Stimulated activated CD4-positive, alpha-beta T cell treated with anti-CD3 and anti-CD28 coated beads, Interleukin-15, amount 100 ng/mL, for 48 hours (primary cell): ENCODE measurements around the gene HDDC2.

Experiments
- DNase-seq, 2 donors: peaks; one replicate each; pipeline ENCODE4 v3.0.0-alpha.2; 2020; ENCODE audit warnings: low read depth in 2 of 2

HDDC2 gene

DNA sequence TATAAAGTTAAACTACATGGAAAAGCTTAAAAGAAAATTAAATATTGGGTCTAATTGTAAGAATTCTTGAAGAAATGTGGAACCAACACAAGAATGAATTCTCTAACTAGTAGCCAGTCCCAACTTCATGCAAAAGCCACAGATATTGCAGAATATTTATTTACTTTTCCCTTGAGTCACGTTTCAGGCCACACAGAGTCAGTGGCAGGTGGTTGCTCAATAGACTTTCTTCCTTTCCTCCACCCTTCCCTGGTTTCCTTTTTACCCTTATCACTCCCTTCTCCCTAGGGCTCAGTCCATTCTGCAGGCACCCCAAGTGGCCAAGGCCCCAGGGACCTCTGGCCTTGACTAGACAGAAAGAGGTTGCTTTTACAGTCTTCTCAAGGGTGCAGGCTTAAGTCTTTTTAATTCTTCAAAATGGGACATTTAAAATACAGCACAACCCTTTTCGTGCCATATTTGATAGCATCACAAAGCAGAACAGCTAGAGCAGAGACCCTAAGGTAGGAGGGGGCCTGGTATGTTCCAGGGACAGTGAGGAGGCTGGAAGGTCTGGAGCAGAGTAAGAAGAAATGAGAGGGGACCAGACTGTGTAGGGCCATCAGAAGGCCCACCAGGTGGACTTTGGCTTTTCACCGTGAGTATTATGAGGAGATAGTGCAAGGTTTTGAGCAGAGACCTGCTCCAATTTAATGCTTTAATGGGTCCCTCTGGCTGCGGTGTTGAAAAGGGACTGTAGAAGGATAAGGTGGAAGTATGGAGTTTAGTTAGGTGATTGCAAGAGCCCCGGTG is 65.0 kb downstream of the HDDC2 start:
- no peak for DNase-seq

DNA sequence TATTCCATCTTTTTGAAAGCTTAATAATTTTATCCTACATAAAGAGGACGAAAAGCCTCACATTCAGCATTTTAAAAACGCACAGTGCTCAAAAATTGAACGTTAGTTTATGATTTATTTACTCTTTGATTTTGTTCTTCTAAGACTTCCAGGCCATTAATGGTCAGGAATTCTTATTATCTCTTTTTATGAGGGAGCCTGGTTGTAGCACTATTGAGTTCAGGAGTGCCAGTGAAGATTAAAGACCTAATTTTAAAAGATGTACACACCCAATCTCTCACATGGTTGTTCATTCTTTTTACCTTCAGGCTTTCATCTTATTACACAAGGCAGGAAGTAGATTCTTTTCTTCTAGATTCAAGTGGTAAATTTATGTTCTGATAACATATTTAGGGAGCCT is 68.6 kb downstream of the HDDC2 start:
- no peak for DNase-seq

DNA sequence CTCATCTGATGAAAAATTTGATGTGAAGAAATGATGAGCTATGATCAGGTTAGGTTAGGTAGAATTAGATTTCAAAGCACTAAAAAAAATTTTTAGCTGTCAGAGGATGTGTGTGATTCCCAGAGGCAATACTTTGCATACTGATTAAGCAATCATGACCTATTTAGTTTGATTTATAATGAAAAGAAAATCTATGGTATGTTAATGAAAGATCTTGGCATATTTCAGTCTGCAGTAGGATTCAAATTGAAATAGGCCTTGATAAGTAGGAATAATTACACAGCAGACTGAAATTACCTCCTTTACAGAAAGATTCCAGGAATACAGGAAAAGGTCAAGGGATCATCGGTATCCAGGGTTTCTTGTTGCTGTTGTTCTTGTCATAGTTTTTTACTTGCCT is 69.3 kb downstream of the HDDC2 start:
- DNase-seq = no peak

DNA sequence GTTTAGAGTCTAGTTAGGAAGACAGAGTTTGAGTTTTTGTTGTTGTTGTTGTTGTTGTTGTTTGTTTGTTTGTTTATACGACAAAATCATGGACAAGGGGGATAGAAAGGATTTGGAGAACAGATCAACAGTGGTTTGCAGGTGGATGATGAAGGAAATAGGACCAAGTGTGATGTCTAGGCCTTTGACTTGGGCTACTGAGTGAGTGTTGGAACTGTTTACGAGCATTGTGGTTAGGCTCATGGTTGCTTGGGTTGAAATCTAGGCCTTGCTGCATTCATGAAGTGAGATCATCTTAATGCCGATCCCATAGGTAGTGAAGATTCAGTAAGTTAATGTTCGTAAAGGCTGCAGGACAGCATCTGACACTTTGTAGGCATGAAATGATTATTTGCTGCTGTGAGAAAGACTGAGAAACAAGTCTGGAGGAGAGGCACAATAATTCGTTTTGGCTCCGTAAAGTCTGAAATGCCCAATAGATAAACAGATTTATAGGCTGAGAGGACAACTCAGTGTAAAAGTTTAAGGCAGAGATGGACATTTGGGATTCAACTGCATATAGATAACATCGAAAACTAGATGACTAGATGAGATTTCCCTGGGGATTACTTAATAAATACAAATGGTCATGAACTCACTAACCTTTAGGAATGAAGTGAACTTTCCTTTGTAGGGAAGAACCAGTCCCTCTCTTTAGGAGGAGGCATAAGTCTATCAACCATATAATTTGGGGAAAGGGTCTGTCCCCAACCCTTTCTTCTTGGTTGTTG is 70.0 kb downstream of the HDDC2 start:
- DNase-seq = no peak

DNA sequence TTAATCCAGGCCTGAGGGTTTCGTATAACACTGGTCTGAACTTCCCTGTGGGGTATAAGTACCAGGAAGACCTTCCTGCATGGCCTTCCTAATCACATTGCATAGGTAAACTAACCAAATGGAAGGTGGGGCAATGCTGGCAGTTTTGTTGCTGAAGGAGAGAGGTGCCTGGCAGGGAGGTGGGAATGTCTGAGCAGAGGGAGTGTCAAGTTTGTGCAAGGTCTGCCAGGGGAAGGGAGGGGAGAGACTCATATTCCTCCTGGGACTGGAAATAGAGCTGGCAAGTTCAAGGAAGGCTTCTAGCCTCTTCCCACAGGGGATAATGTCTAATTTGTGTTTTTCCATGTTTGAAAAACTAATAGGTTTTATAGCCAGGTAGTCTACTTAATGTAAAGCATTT is 70.6 kb downstream of the HDDC2 start:
- DNase-seq = no peak

DNA sequence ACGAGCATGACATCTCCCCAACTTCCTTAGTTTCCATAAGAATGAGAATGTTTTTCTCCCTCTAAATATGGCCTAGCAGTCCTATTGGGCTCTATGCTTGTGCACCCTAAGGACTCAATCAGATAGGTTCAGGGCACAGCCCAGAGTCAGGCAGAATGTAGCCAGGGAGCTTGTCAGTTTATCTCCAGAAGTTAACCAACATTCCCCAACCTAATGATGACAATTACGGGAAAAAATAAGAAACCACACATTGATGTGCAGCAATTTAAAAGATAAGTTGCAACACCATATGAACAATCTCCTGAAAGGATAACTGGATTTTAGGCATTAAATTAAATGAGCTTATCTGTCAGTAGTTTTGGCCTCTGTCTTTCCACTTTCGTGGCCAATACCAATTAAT is 71.1 kb downstream of the HDDC2 start:
- no peak for DNase-seq

DNA sequence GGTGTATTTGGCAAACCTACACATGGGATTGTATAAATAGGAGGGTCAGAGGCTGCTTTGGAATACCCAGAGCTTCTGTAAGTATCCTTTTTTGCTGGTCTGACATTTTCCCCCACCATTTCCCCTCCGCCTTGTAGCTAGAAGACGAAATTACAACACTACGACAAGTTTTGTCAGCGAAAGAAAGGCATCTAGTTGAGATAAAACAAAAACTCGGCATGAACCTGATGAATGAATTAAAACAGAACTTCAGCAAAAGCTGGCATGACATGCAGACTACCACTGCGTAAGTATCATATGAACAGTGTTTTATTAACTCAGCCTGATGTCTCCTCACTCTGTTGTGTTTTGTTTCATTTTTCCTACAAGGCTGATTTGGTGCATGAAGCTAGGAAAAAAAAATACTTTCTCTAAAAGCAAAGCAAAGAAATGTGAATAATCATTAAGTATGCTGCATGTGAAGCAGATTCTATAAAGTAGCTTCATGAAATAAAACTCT is 72.7 kb downstream of the HDDC2 start:
- DNase-seq = no peak

DNA sequence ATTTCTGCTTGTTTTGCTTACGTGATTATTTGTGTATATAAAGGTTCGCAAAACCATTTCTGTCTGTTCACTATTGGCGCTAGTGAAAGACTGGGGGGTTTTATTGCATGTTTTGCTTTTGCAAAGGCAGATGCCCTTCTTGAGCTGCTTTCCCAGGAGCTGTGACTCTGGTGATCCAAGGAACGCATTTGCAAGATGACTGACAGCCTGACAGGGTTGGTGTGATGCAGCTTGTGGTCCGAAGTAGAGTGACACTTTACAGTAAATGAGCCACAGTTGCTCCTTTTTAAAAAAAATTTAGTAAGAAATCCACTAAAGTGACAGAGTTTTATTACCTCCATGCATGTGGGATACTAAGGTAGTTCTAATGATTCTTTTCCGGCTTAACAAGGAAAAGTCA is 74.5 kb downstream of the HDDC2 start:
- no peak for DNase-seq
